RWPE2 (cell line): Measurements from ENCODE around the gene OR10A4.
"Not testable (repeated sequence)": the region's sequence is repeated elsewhere in the genome, so short reads cannot be mapped to it uniquely, and the experiment has no call there.

ENCODE experiments used
- ATAC-seq: fragments of 200-7000 bp; cut with Tn5 transposase; 3 replicates; pipeline ENCODE4 v1.9.1; 2021; ENCODE audit warnings: low read depth
- DNase-seq: peaks from one replicate; pipeline ENCODE4 v3.0.0-alpha.2; 2020; ENCODE audit warnings: low spot score
- H3K27ac ChIP-seq: fragments of 450-650 bp; 2 replicates; pipeline ENCODE4 v1.5.1; 2017; ENCODE audit warnings: mild to moderate bottlenecking; ENCODE audit not compliant: poor library complexity, severe bottlenecking
- H3K27me3 ChIP-seq: fragments of 250-450 bp; sonication (Bioruptor Pico); 2 replicates; pipeline ENCODE4 v1.5.1; 2021; ENCODE audit warnings: mild to moderate bottlenecking, moderate library complexity; ENCODE audit not compliant: insufficient read depth, poor library complexity, severe bottlenecking
- H3K36me3 ChIP-seq: fragments of 250-450 bp; sonication (Bioruptor Pico); 2 replicates; pipeline ENCODE4 v1.5.1; 2020; ENCODE audit warnings: low read depth, mild to moderate bottlenecking, moderate library complexity
- H3K4me1 ChIP-seq: fragments of 250-450 bp; sonication (Bioruptor Pico); 2 replicates; pipeline ENCODE4 v1.5.1; 2021; ENCODE audit warnings: mild to moderate bottlenecking, moderate library complexity; ENCODE audit not compliant: insufficient read depth, poor library complexity, severe bottlenecking
- H3K4me3 ChIP-seq: fragments of 250-450 bp; sonication (Bioruptor Pico); 2 replicates; pipeline ENCODE4 v1.5.1; 2021; ENCODE audit warnings: mild to moderate bottlenecking, moderate library complexity; ENCODE audit not compliant: severe bottlenecking
- H3K9me3 ChIP-seq: fragments of 250-450 bp; sonication (Bioruptor Pico); 2 replicates; pipeline ENCODE4 v1.5.1; 2021; ENCODE audit warnings: mild to moderate bottlenecking, moderate library complexity; ENCODE audit not compliant: severe bottlenecking
- TF ChIP-seq, protein P1 (sequence below): fragments of 450-650 bp; IDR thresholded peaks from one replicate; pipeline ENCODE4 v1.5.1; 2017; ENCODE audit warnings: mild to moderate bottlenecking, moderate library complexity; ENCODE audit not compliant: poor library complexity, severe bottlenecking

Gene OR10A4

DNA sequence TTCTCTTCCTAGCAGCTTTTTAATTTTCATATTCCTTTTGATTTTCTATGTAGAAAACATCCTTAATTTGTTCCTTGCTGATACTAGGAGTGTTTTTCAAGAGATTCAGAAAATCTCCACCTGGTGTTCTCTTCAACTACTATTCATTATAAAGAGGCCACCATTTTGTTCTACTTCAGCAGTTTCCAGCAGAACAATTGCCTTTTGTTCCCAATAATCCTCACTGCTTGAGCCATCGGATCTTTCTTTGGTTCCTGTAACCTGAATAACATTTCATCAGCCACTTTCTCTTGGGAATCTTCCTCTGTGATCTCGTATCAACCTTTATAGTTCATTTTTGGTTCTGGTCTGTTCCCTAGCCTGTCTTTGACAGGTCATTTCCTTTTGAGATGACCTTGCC is 32.8 kb upstream of the OR10A4 start:
- ATAC-seq, result no peak
- Histone ChIP-seq H3K9me3 (no peaks in the 10 kb centered on the region), H3K27ac (no peak overlapping the region)

DNA sequence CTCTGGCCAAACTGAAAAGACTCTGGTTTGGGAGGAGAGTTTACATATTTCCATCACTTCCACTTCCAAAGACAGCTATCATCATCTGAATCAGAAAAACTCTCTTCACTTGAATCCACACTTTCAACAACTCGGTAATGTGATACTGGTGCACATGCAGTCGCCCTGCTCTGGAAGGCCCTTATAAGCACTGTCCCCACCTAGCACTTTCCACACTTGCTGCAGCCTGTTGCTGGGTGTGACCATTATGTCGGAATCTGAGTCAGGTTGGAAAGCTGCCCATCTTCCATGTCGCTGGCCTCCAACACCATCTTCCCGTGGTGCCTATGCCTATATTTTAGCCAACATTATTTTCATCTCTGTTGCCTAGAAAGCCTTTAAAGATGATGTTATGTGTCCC is 32.1 kb upstream of the OR10A4 start:
- ATAC-seq (no peak), DNase-seq (no peak)
- H3K4me3 ChIP-seq, result no peak overlapping the region
- H3K9me3 ChIP-seq, result no peaks in the 10 kb centered on the region
- no peaks in the 10 kb centered on the region for H3K36me3 ChIP-seq
- no peaks in the 10 kb centered on the region for H3K4me1 ChIP-seq
- H3K27me3 ChIP-seq, result no peaks in the 10 kb centered on the region
- H3K27ac ChIP-seq, result no peak overlapping the region
- TF ChIP-seq, protein P1, sequence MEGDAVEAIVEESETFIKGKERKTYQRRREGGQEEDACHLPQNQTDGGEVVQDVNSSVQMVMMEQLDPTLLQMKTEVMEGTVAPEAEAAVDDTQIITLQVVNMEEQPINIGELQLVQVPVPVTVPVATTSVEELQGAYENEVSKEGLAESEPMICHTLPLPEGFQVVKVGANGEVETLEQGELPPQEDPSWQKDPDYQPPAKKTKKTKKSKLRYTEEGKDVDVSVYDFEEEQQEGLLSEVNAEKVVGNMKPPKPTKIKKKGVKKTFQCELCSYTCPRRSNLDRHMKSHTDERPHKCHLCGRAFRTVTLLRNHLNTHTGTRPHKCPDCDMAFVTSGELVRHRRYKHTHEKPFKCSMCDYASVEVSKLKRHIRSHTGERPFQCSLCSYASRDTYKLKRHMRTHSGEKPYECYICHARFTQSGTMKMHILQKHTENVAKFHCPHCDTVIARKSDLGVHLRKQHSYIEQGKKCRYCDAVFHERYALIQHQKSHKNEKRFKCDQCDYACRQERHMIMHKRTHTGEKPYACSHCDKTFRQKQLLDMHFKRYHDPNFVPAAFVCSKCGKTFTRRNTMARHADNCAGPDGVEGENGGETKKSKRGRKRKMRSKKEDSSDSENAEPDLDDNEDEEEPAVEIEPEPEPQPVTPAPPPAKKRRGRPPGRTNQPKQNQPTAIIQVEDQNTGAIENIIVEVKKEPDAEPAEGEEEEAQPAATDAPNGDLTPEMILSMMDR, result no peak

More for the DNA sequence above, 32.8 kb upstream of the OR10A4 start:
- no peak for DNase-seq
- Histone ChIP-seq H3K36me3 (no peaks in the 10 kb centered on the region), H3K4me1 (no peaks in the 10 kb centered on the region), H3K4me3 (no peak overlapping the region), H3K27me3 (no peaks in the 10 kb centered on the region)
- TF ChIP-seq, protein P1, result no peak

DNA sequence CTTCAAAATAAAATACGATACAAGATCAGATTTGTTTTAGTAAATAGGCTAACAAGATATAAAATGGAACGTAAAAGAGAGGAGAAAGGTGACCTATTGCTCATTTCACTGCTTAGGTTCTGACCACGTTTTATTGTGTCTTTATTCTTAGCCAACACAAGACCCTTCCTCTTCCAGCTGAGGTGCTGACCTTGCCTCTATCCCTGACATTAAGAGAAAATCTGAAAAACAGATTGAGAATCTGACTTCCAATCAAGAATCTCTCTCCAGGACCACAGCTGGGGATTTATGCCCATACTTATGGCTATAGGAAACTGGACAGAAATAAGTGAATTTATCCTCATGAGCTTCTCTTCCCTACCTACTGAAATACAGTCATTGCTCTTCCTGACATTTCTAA is 31.0 kb upstream of the OR10A4 start, which contains the start of gene OR10A5:
OR10A5 (plus strand) TSS at position 301 of the 400 bp plus-strand sequence; CDS start at position 301, 0 bp downstream.
- H3K4me1 ChIP-seq, result no peaks in the 10 kb centered on the region
- H3K4me3 ChIP-seq, result no peak within 1 kb of the TSS
- H3K27ac ChIP-seq, result no peak within 1 kb of the TSS
- no peaks in the 10 kb centered on the region for H3K36me3 ChIP-seq
- TF ChIP-seq, protein P1, result no peak
- DNase-seq (no peak), ATAC-seq (no peak)
- no peaks in the 10 kb centered on the region for H3K27me3 ChIP-seq
- no peaks in the 10 kb centered on the region for H3K9me3 ChIP-seq

DNA sequence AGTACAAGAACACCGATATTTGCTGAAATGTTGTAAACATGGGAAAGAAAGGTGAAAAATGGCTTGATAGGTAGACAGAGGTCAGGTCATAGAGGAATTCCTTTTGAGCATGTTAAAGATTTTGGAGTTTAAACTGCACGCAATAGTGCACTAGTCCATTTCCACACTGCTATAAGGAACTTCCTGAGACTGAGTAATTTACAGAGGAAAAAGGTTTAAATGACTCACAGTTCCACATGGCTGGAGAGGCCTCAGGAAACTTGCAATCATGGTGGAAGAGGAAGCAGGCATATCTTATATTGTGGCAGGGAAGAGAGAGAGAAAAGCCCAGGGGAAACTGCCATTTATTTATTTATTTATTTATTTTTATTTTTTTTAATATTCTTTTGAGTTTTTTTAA is 25.9 kb upstream of the OR10A4 start:
- no peak for ATAC-seq
- Histone ChIP-seq H3K4me3 (no peak overlapping the region), H3K4me1 (no peaks in the 10 kb centered on the region), H3K27ac (no peak overlapping the region), H3K9me3 (no peaks in the 10 kb centered on the region), H3K36me3 (no peaks in the 10 kb centered on the region), H3K27me3 (no peaks in the 10 kb centered on the region)
- no peak for DNase-seq
- TF ChIP-seq, protein P1, result no peak

DNA sequence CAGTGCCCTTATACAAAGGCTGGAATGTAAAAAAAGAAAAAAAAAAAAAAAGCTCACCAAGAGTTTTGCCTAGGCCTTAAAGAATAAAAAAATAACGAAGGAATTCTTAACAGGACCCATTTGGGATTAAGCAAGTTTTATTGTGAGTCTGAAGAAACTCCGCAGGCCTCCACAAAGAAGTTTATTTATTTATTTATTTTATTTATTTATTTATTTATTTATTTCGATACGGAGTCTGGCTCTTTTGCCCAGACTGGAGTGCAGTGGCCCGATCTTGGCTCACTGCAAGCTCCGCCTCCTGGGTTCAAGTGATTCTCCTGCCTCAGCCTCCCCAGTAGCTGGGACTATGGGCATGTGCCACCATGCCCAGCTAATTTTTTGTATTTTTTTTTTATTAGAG is 21.6 kb upstream of the OR10A4 start:
- H3K4me1 ChIP-seq, H3K27ac ChIP-seq, DNase-seq, ATAC-seq, H3K9me3 ChIP-seq, H3K36me3 ChIP-seq, H3K27me3 ChIP-seq, H3K4me3 ChIP-seq: not testable (repeated sequence)
